HG03095 (cell line): Measurements from ENCODE around the gene PURB.
A peak's percentile ranks its signal among the peaks of the same experiment; 100 is the strongest.
"Not testable (repeated sequence)": the region's sequence is repeated elsewhere in the genome, so short reads cannot be mapped to it uniquely, and the experiment has no call there.

ENCODE experiments used
- ATAC-seq: cut with Tn5 transposase; IDR thresholded peaks from one replicate; pipeline ENCODE4 v1.9.1; 2021; ENCODE audit warnings: moderate library complexity; ENCODE audit not compliant: unreplicated experiment

Gene PURB

DNA sequence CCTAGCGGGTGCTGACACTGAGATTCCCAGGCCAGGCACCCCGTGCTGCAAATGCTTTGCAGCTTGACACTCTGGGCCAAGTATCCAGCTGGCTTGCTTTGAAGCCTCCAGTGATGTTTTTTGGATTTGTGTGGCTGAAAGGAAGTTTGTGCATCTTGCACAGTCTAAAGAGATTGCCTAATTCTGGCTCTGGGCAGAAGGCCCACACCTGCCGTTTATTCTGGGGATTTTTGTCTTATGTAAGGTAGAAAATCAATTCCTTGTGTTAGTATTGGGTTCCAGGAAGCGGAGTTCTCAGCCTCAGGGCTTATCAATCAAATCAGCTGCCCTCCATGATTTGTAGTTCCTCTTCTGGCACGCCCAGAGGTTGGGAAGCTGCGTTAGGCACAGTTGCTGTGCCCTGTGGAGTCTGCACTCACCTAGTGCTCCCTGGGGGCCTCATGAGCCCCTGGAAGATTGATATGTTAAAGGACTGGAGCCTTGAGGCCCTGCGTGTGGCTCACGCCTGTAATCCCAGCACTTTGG is 8.4 kb upstream of the PURB start:
- ATAC-seq = no peak

DNA sequence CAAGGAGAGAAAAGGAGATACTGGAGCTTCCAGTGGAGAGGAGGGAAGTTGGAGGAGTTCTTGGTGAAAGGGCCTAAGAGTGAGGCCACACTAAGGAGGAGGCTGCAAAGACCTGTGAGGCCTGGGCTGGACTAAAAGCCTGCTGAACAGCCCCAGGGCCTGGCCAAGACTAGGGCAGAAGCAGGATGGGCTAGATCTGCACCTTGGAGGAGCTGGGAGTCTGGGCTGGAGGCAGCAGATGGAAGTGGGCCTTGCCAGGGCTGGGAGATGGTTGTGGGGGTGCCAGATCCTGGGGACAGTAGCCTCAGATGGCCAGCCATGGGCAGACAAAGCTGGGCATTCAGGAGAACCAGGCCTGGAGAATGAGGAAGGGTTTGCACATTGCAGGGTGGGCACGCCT is 6.5 kb upstream of the PURB start:
- ATAC-seq = no peak

DNA sequence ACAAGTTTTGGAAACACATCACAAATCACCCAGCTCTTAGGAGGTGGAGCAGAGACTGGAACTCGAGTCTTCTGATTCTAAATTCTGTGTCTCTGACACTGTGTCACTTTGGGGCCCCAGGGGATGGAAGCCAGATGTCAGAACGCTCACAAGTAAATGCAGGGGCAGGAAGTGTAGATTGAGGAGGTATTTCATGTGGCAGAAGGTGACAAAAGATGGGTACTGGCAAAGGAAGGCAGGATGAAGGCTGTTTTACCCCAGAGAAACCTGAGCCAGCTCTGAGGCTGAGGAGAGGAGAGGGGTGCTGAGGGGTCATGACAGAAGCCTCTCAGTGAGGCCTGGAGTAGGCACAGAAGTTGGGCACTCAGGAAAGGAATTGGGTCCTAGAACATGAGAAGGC is 6.0 kb upstream of the PURB start:
- ATAC-seq = no peak

DNA sequence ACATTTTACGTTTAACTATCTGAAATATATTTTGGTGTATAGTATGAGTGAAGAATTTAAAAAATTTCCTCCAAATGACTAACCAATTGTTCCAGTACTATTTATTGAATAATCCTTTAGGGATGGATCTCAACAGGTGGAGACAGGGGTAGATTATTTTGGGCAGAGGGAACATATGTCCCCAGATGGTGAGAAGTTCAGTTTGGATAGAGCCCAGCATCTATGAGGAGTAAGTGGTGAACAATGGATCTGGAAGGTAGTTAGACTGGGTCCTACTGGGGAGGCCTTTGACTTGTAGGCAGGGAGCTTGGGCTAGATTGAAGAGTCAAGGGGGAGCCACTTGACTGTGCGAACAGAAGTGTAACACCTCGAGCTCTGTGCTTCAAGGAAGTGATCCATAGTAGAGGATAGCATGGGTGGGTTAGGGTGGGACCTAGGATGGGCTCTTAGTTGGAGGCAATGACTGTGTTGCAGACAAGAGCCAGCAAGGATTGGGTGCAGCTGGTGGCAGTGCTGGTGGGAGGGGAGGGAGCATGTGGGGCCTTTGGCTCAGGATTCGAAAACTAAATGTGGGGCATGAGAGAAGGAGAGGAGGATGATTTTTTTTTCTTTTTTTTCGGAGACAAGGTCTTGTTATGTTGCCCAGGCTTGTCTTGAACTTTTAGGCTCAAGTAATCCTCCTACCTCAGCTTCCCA is 3.9 kb upstream of the PURB start:
- no peak for ATAC-seq

- ATAC-seq = no peak
These were observed 2.0 kb upstream of the PURB start for GRCh38 chr7:44887293-44887692.

DNA sequence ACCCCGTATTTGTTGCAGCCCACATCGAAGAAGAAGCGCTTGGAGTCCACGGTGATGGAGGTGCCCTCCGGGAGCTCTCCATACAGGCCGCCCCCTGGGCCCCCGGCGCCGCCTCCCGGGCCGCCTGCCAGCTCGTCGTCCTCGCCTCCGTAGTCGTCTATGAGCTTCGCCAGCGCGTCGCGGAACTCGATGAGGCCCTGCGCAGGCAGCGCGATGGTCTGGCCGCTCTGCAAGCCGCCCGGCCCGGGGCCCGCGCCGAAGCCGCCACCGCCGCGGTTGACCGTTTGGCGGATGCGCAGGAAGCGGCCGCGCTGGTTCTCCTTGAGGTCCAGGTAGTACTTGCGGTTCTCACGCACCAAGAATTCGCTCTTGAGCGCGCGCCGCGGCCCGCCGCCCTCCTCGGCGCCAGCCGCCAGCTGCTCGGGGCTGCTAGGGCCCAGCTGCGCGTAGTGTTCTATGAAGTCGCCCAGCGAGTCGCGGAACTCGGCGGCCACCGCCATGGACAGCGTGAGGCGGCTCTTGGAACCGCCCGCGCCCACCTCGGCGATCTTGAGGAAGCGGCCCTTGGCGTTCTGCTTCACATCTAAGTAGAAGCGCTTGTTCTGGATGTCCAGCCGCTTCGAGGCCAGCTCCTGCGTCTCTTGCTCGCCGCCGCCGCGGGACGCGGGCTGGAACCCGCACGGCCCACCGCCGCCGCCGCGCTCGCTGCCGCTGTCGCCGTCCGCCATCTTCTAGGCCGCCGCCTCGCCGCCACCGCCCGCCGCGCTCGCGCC is 523 bp downstream of the PURB start:
- peak; percentile 22 for ATAC-seq

DNA sequence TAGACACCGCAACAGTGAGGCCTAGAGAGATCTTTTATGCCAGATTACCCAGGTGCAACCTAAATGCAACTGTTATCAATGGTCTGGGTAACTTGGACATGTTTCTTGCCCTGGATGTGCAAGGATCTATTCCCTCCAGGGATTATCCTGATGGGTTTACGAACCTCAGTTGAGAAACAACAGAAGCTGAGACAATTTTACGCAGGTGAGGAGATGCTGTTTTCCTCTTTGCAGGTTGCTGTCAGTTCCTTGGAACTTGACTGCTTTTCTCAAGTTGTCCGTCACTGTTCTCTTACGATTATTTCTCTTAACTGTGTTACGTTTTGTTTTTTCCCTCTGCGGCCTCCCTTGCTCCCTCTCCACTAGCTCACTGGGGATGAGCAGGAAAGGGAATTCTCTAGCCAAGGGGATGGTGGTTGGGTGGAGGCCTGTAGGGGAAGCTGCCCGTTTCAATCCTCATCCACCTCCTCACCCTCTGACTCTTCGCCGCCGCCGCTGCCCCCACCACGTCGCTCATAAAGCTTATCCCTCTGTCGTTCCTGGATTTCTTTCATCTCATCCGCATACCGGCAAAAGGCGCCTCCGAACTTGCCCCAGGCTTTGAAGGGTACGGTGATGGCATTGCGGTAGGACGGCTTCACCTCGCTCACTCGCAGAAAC is 1.2 kb downstream of the PURB start:
- no peak for ATAC-seq

DNA sequence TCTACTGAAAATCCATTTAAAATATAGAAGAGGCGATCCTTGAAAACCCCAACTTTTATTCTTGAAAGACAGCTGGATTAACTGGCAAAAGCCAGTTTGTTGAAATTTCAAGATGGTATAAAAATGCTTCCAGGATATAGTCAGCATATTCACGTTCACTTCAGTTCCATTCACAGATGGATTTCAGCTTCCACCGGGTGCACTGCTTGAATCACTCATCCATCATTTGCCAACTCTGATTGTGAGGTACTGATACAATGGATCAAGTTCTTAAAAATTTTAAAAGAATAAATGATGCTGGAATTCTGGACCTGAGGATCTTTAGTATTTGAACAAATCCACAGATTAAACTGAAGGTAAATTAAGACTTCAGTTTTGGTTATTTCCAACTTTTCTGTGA is 2.4 kb downstream of the PURB start:
- ATAC-seq = no peak

DNA sequence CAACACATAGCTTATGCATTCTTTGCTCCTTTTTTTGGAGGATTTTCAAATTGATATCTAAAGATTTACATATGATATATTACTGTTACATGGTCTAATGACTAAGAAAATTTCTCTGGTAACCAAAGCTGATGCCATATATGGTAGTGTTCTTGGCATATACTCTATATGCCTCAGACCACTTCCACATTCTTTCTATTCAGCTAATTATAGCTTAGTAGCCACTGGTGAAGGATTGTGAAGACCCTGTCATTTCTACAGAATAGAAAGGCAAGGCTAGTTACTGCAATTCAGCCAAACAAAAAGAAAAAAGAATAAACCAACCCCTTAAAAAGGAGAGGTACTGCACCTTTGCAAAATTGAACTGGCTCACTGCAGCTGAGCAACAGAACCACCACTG is 3.7 kb downstream of the PURB start:
- ATAC-seq = no peak

DNA sequence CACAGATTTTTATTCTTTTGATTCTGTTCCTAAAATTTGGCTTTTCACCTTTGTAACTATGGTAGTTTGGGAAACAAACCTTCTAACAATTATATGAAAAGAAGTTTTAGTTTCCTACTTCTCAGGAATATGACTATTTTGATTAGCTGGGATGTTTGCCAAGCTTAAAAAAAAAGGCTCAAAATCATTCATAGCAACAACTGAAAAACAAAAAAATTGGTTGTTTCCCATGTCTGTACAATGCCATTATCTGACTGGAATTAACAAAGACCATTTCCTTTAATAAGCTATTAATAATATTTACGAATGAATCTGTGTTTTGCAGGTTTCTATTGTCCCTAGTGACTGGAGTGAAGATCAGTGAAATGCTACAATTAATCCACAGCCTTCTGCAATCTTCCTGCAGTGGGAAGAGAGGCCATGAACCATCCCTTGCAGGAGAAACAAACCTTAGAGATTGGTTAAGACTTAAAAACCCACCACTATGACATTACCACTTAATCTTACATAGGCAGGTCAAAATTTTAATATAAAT is 4.2 kb downstream of the PURB start:
- ATAC-seq = no peak

GRCh38 chr7:44880317-44881018 is 4.9 kb downstream of the PURB start:
- ATAC-seq = no peak

DNA sequence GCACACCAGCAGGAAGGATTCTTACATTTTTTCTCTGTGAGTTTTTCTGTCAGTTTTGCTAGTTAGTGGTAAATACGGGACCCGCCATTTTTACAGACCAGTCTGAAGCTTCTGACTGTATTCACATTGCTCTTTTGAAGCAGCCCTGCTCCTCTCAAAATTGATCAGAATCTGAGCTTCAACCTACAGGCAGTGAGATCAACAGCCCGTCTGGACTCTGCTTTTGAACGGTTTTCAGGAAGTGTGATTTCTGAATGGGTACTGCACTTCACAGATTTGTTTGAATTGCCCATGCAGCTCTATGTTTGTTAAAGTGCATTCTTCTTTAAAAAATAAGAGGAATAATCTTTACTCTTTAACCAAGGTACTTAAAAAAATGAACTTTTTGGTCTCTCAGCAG is 8.9 kb downstream of the PURB start:
- no peak for ATAC-seq

- ATAC-seq = no peak
These were observed 10.1 kb downstream of the PURB start for GRCh38 chr7:44875241-44875640.

- no peak for ATAC-seq
These were observed 12.5 kb downstream of the PURB start for GRCh38 chr7:44872787-44873186.

DNA sequence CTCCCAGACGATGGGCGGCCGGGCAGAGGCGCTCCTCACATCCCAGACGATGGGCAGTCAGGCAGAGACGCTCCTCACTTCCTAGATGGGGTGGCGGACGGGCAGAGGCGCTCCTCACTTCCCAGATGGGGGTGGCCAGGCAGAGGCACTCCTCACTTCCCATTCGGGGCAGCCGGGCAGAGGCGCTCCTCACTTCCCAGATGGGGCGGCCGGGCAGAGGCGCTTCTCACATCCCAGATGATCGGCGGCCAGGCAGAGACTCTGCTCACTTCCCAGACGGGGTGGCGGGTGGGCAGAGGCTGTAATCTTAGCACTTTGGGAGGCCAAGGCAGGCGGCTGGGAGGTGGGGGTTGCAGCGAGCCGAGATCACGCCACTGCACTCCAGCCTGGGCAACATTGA is 13.4 kb downstream of the PURB start:
- not testable (repeated sequence) for ATAC-seq

DNA sequence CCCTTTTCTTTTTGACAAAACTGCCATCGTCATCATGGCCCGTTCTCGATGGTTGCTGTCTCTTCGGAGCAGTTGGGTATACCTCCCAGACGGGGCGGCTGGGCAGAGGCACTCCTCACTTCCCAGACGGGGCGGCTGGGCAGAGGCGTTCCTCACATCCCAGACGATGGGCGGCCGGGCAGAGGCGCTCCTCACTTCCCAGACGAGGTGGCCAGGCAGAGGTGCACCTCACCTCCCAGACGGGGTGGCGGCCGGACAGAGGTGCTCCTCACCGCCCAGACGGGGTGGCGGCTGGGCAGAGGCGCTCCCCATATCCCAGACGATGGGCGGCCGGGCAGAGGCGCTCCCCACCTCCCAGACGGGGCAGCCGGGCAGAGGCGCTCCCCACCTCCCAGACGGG is 14.6 kb downstream of the PURB start:
- ATAC-seq = not testable (repeated sequence)

GRCh38 chr7:44870336-44870735 is 15.0 kb downstream of the PURB start:
- ATAC-seq = not testable (repeated sequence)

GRCh38 chr7:44867073-44867995 is 18.0 kb downstream of the PURB start:
- ATAC-seq = no peak

DNA sequence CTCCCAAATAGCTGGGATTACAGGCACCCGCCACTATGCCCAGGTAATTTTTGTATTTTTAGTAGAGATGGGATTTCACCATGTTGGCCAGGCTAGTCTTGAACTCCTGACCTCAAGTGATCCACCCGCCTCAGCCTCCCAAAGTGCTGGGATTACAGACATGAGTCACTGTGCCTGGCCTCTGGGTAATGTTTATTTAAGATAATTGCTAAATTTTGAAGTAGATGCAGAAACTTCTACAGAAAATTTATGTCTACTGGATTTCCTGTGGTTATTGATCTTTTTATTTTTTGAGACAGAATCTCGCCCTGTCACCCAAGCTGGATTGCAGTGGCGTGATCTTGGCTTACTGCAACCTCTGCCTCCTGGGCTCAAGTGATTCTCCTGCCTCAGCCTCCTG is 23.4 kb downstream of the PURB start:
- not testable (repeated sequence) for ATAC-seq

DNA sequence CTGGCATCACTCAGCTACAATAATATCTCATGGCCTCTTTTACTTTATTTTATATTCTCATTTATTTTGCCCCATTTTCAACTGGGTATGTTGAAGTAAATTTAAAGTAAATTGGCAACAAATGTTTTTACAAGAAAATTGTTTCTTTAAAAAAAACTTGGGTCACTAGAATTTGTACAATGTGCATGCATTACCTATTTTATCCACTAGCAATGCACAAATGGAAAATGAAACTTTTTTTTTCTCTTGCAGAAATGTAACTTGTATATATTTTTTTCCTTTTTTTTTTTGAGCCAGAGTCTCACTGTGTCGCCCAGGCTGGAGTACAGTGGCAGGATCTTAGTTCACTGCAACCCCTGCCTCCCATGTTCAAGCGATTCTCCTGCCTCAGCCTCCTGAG is 27.2 kb downstream of the PURB start:
- ATAC-seq = no peak
